ENCODE measurements around the gene RIPPLY1. TPM values are rescaled to one million over a fixed set of nuclear protein-coding genes. Genes with fewer than 3 reads are reported as not detected.
"Not testable (repeated sequence)": the region's sequence is repeated elsewhere in the genome, so short reads cannot be mapped to it uniquely, and the experiment has no call there.

Gene RIPPLY1
- total and polyA plus RNA-seq, 8 donors: not detected

- Histone ChIP-seq H3K27ac (no peak overlapping the region), H3K36me3 (no peaks in the 10 kb centered on the region), H3K9me3 (peaks cover 0 to 7% (median 0%) of the 10 kb centered on the region in 4 donors), H3K27me3 (peaks cover 0 to 7% (median 0%) of the 10 kb centered on the region in 3 donors), H3K4me1 (peaks cover 0 to 3% (median under 1%) of the 10 kb centered on the region in 4 donors), H3K4me3 (no peak overlapping the region)
- WGBS, 5 donors: 46 to 94% (median 86%) methylated on average over 1 of the region's 1 CpG
- no peak for DNase-seq
- intact Hi-C loops (cut with DNase I; ENCODE audit: low total_unique reads): no loop called here
- TF ChIP-seq CTCF (IDR thresholded peaks at IDR 0.05) (no peak), POLR2A (IDR thresholded peaks at IDR 0.05) (no peak)
Measured at GRCh38 chrX:106889468-106889867, 13.7 kb downstream of the RIPPLY1 start.

- H3K4me3 ChIP-seq: no peak overlapping the region
- peaks cover 0 to 6% (median 0%) of the 10 kb centered on the region in 3 donors for H3K27me3 ChIP-seq
- no peaks in the 10 kb centered on the region for H3K4me1 ChIP-seq
- peaks cover 0 to 13% (median 3%) of the 10 kb centered on the region in 4 donors for H3K36me3 ChIP-seq
- intact Hi-C loops (cut with DNase I; ENCODE audit: low total_unique reads): no loop called here
- DNase-seq: no peak
- 71 to 91% (median 77%) methylated on average over 1 of the region's 1 CpG for WGBS, 5 donors
- no peaks in the 10 kb centered on the region for H3K9me3 ChIP-seq
- TF ChIP-seq POLR2AphosphoS5 (IDR thresholded peaks at IDR 0.05): no peak
- no peak for TF ChIP-seq POLR2A (IDR thresholded peaks at IDR 0.05)
- TF ChIP-seq EP300 (IDR thresholded peaks at IDR 0.05): no peak
- no peak for TF ChIP-seq CTCF (IDR thresholded peaks at IDR 0.05)
- H3K27ac ChIP-seq: no peak overlapping the region
Measured at GRCh38 chrX:106875151-106875550, 28.0 kb downstream of the RIPPLY1 start.

GRCh38 chrX:106874075-106874474 is 29.1 kb downstream of the RIPPLY1 start:
- Histone ChIP-seq H3K4me1 (no peaks in the 10 kb centered on the region), H3K4me3 (no peak overlapping the region), H3K9me3 (no peaks in the 10 kb centered on the region), H3K27ac (no peak overlapping the region), H3K27me3 (peaks cover 0 to 8% (median 0%) of the 10 kb centered on the region in 3 donors), H3K36me3 (peaks cover 0 to 13% (median 3%) of the 10 kb centered on the region in 4 donors)
- DNase-seq: peak in 1 of 2 donors; percentile 28
- intact Hi-C loops (cut with DNase I; ENCODE audit: low total_unique reads): no loop called here
- TF ChIP-seq POLR2A (IDR thresholded peaks at IDR 0.05) (no peak), CTCF (IDR thresholded peaks at IDR 0.05) (peak in 4 of 7 experiments; percentile 35 to 59 (median 48))
- WGBS, 5 donors: 41 to 63% (median 43%) methylated on average over 2 of the region's 2 CpGs

GRCh38 chrX:106872796-106873195 is 30.3 kb downstream of the RIPPLY1 start:
- intact Hi-C loops (cut with DNase I; ENCODE audit: low total_unique reads); H3K27ac ChIP-seq; H3K27me3 ChIP-seq; H3K4me3 ChIP-seq; H3K4me1 ChIP-seq; DNase-seq; H3K9me3 ChIP-seq; H3K36me3 ChIP-seq: not testable (repeated sequence)
- WGBS, 5 donors: 80 to 100% (median 90%) methylated on average over 2 of the region's 2 CpGs

GRCh38 chrX:106863697-106864096 is 39.4 kb downstream of the RIPPLY1 start:
- no peak for DNase-seq

More at GRCh38 chrX:106863697-106864096, 39.4 kb downstream of the RIPPLY1 start:
- Histone ChIP-seq H3K4me3 (no peak overlapping the region), H3K9me3 (peaks cover 0 to 8% (median 4%) of the 10 kb centered on the region in 4 donors), H3K4me1 (no peaks in the 10 kb centered on the region), H3K36me3 (peaks cover 0 to 3% (median 0%) of the 10 kb centered on the region in 4 donors), H3K27me3 (no peaks in the 10 kb centered on the region), H3K27ac (no peak overlapping the region)
- no peak for TF ChIP-seq CTCF (IDR thresholded peaks at IDR 0.05)
- TF ChIP-seq POLR2AphosphoS5 (IDR thresholded peaks at IDR 0.05): no peak
- TF ChIP-seq EP300 (IDR thresholded peaks at IDR 0.05): no peak
- TF ChIP-seq POLR2A (IDR thresholded peaks at IDR 0.05): no peak
- intact Hi-C loops (cut with DNase I; ENCODE audit: low total_unique reads): no loop called here
- 73 to 98% (median 93%) methylated on average over 8 to 9 of the region's 9 CpGs; no CpG with 5 or more reads in 1 of the 5 donors for WGBS, 5 donors

Data from stomach (tissue), 9 donors.